Ramos (cell line): ENCODE measurements around the gene BARX1.

Experiments used
- in situ Hi-C: fragments of 300-500 bp; cut with MboI; formaldehyde crosslinking; loops from one replicate; pipeline ENCODE4 v1.14.3; 2022; ENCODE audit warnings: low sequenced_read_pairs; ENCODE audit not compliant: unreplicated experiment

Gene BARX1

GRCh38 chr9:93937193-93937592 lies 18.0 kb downstream of the BARX1 start:
- in situ Hi-C loops: no loop called here

DNA sequence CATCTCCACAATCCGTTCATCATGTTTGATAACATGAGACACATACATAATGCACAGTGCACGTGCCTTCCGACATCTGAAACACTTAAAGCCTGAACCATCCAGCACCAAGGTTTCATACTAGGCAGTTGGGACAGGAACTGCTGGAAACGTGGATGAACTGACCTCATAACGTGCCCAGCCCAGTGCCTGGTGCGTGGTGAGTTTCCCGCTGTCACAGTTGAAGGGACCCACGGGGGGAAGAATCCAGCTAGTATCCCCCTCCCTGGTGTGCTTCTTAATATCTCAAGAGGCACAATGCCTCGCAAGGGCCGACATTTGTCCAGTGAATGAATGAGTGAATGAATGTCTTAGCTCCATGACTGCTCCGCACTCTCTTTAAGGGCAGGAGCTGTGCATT lies 23.2 kb downstream of the BARX1 start:
- in situ Hi-C loops: no loop called here

GRCh38 chr9:93930070-93930469 lies 25.1 kb downstream of the BARX1 start:
- in situ Hi-C loops: no loop called here

DNA sequence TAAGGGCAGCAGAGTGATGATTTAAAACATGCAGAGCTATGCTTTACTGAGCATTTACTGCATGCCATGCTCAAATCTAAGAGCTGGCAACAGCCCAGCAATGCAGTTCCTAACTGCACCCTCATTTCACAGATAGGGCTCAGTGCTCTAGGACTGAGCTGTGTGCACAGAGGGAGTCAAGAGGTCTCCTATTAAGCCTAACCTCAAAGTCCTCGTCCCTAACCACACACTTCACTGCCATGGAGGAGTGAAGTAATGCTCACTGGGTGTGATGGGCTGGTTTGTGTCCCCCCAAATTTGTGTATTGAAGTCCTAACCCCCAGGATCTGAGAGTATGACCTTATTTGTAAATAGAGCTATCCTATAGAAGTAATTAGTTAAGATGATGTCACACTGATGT lies 25.9 kb downstream of the BARX1 start:
- in situ Hi-C loops: no loop called here

GRCh38 chr9:93922535-93922934 lies 32.6 kb downstream of the BARX1 start:
- in situ Hi-C loops: no loop called here

DNA sequence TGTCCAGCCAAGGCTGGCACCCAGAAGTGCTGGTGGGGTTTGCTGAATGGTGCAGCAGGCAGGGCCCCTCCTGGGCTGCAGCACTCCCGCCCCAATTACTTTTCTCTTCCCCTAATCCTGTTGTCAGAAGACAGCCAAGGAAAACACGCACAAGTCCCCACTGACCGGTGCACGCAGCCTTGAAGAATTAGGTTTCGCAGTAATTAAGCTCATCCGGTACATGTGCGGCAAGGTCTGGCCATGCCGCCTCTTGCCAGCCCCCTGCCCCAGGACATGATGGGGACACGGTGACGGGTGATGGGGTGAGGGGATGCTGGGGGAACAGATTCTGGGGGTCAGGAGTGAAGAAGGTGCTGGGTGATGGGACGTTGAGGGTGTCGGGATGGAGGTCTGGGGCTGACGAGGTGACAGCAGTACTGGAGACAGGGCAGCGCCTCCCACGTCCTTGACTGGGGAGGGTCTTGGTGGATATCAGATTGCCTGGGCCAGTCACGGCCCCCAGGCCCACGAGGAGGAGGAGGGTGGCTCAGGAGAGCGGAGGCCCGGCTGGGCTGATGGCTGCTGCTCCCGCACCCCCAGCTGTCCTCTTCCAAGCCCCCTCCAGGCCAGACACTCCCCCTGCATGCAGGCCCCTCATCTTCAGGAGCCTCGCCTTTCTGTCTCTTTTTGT lies 34.9 kb downstream of the BARX1 start:
- in situ Hi-C loops: no loop called here

DNA sequence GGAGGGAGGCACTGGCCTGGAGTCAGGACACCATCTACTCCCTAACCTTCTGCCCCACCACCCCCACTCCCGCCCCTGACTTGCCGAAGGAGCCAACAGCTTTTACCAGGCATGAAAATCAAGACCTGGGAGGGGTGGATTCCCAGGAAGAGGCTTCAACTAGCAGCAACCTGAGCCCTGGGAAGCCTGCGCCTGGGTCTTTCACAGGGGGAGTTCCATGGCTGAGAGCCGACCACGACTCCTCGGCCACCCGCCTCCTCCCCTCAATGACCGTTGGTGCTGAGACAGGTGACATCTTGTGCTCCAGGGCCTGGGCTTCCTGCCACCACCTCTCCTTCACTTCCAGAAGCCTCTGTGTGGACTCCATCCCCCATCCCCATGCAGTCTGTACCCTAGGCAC lies 37.1 kb downstream of the BARX1 start:
- in situ Hi-C loops: no loop called here

GRCh38 chr9:93917121-93917853 lies 37.9 kb downstream of the BARX1 start:
- in situ Hi-C loops: no loop called here

- in situ Hi-C loops: no loop called here
Observed at GRCh38 chr9:93916358-93916757, 38.8 kb downstream of the BARX1 start.

DNA sequence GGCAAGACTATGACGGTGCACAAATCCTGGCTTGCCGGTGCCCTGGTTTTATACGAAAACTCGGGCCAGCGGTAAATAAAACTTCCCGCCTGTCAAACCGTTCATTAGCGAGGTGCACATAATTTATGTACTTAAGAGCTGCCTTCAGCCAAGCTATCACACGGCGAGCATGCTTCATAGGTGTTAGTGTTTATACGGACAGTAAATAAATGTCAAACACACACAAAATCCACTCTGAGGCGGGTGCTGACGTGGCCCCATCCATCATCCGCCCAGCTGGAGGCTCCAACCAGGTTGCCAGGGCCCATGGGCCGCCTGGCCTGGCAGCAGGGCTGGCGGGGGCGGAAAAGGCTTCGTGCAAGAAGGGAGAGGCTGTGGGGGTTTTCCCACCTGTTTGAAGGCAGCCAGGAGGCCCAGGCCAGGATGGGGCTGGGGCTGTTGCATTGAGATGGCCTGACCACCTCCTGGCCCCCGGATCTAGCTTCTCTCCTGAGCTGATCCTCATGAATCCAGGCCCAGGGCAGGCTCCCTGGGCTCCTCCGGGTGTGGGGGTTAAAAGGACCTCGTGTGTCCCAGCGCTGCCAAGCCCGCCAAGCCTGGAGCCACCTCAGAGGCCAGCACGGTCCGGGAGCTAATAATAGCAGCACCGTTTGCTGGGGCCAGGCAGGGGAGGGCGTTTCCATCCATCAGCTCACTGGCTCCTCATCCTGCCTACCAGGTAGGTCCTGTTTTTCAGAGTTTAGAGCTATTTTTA lies 43.2 kb downstream of the BARX1 start:
- in situ Hi-C loops: no loop called here

DNA sequence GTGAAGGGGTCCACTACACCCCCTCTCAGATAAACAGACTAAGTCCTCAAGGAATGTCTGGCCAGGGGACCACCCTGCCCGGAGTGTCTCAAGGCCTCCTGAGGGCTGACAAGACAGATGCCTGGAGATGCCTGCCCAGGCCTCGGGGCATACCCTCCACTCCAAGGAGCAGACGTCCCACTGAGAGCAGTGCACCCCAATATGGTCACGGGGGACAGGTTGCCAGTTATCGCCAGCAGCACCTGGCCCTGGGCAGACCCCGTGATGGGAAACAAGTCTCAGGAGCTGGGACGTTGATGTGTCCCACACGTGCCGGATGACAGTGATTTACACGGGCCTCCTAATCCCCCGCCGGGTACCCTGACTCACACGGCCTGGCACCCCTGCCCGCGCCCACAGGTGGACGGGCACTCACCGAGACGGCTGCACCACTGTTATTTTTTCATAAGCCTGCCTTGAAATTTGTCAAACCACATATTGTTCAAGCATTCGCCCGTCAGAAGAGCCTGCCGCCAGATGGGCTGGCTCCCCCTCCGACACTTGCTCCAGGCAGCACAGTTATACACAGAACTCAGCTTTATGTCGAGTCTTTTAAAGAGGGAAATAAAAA lies 43.9 kb downstream of the BARX1 start:
- in situ Hi-C loops: no loop called here

DNA sequence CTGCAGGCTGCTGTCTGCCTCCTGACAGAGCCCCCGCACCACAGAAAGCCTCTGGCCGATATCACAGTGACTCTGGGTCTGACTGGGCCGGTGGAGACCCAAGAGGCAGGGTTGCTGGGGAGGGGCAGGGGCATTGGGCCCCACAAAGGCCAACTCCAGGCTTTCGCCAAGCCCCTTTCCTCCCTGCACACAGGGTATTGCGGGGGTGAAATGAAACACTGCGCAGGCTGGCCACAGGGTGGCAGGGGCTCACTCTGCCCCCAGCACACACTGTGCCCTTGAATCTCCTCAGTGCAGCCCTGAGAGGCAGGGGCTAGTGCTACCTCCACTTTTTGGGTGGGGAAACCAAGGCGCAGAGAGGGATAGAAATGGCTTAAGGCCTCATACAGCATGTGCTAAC lies 44.6 kb downstream of the BARX1 start:
- in situ Hi-C loops: no loop called here

DNA sequence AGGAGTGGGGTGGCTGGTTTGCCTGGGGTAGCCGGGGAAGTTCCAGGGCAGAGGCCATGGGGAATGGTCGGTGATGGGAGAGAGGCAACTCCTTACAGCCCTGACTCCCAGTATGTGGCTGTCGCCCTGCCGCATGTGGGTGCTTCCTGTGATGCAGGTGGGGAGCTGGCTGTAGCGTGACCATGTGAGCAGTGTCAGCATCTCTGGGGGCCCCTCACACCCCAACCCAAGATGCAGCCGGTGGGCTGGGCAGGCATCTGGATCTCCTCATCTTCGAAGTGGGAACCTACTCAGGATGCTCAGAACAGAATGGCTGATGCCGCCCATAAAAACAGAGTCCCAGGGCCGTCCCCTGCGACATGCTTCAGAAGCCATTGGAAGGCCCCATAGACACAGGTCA lies 45.0 kb downstream of the BARX1 start:
- in situ Hi-C loops: no loop called here

DNA sequence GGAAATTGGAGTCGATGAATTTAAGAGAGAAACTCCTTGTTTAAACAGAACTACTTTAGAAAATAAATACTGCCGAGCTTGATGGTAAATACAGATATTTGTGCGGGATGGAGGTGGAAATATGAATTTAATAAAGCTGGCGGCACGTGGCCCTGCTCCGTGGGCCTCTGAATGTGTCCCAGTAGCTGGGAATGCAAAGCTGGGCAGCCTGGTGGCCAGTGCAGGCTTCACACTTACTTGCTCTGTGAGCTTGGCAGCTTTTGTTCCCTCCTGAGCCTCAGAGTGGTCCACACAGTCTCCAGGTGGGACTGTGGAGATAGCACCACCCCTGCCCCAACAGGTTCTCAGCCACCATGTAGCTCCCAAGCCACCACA lies 45.9 kb downstream of the BARX1 start:
- in situ Hi-C loops: no loop called here

DNA sequence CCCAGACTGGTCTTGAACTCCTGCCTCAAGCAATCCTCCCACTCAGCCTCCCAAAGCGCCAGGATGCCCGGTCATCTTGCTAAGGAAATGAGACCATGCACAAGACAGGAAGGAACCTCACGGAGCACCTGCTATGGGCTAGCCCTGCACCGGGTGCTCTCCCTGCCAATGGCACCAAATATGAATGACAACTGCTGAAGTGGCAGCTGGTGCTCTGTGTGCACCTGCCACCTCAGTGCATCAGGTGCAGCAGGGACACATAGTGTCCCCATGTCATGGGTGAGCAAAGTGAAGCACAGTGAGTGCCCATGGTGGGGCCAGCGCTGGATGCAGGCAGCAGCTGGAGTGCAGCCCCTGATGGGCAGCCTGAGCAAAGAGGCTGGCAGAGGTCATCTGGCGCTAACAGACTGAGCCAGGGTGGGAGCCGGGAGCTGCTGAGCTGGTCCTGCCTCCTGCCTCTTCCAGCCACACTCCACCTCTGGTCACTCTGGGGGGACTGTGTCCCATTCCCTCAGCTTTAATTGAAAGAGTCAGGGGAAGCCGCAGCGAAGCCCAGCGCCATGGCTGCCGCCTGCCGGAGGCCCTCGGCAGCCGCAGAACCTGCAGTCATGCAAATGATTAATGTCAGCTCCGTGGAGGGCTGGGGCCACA lies 46.4 kb downstream of the BARX1 start:
- in situ Hi-C loops: no loop called here

DNA sequence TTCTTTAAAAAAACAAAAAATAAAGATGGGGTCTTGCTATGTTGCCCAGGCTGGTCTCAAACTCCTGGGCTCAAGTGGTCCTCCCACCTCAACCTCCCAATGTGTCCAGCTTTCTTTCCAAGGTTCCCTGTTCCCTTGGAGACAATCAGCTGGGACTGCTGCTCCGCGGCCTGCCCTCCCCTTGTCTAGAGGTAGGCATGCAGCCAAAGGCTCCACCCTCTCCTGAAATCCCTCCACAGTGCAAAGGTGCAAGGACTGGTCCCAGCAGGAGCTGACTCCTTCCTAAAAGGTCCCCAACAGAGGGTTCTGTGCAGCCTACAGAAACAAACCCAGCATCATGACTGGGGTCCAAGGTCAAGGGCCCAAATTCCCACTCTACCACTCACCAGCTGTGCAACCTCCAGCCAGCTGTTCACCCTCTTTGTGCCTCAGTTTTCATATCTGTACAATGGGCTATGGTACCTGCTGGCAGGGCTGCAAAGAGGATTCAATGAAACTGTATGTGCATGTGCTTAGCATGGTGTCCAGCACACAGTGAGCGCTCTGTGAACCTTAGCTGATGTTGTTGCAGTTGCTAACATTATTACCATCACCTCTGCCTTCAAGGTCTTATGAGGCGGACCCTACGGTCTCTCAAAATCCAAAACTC lies 47.5 kb downstream of the BARX1 start:
- in situ Hi-C loops: no loop called here

GRCh38 chr9:93906195-93906880 lies 48.8 kb downstream of the BARX1 start:
- in situ Hi-C loops: no loop called here

DNA sequence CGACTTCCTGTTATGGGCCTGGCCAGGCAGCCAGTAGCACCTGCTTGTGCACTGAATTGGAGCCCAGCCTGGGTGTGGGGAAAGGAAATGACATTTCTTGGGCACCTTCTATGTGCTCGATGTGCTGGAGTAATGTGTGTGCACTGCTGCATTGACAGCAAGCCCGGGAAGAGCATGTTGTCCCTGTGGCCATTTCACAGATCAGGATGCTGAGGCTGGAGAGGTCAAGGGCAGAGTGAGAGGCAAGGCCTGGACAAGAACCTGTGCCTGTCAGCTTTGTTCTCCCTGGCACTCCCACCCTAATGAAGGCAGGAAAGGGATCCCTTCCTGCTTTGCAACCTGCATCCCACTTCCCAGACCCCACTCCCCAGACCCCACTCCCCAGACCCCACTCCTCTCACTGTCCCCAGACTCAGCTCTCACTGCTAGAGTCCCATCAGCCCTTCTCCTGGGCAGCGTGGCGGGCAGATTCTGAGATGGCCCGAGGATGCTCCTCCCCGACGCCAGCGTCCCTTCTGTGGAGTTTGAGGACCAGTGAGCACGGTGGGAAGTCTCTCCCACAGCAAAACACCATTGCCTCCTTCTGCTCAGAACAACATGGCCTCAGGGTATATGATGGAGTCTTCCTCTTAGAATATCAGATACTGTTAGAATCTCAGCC lies 49.6 kb downstream of the BARX1 start:
- in situ Hi-C loops: no loop called here
